ENCODE data around the gene ADCYAP1R1.
A peak's percentile ranks its signal among the peaks of the same experiment; 100 is the strongest.

ADCYAP1R1 gene

DNA sequence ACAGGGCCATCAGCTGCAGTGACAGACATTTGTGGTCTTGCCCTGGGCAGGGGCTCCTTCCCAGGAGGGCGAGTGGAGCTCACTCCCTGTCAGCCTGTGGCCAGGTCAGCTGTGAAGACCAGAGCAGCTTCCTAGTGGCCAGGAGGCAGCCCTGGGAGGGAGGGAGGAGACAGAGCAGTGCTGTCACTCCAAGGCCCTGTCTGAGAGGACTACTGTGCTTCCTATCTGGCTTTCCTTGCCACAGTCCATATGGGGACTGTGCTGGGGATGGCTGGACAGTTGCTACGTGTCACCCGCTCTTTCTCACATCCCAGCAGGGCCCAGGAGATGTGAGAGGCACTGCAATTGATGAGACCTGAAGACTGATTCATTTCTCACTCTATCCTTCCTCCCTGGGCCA is 15.2 kb upstream of the ADCYAP1R1 start:
- no peak for FAIRE-seq
- DNase-seq (ENCODE audit: insufficient read length, low spot score): no peak

DNA sequence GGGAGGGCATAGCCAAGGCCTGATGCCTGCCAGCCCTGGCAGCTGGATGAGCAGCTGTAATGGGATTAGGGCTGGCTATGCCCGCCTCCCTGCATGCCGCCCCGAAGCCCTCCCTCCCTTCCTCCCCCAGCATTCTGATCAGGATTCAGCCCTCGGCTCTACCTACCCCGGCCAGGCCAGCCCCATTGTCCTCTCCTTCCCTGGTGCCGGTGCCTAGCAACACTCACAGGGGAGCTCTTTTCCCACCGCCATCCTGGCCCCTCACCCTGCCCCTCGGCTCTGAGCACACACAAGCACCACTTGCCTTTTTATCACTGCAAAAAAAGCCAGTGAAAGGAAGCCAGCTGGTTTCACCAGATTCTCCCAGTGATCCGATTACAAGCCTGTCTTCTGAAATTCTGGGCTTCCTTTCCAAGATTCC is 9.0 kb upstream of the ADCYAP1R1 start:
- FAIRE-seq (no peak), DNase-seq (ENCODE audit: insufficient read length, low spot score) (no peak)

DNA sequence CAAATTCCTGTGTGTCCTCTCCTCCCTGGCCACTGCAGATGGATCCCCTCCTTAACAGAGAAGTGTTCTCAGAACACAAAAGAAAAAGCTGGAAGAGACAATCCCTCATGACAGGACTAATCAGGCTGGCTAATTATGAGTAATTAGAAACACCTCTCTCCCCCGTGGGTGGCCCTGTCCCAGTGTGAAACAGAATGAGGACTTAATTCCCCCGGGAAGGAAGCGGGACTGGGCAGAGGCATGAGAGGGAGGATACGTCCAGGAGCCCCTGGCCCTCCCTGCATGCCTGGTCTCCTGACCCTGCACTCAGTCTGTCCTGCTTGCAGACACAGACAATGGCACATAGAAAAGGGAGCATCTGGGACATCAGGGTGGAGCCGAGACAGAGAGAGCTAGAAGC is 7.6 kb upstream of the ADCYAP1R1 start:
- no peak for FAIRE-seq
- DNase-seq (ENCODE audit: insufficient read length, low spot score): no peak

DNA sequence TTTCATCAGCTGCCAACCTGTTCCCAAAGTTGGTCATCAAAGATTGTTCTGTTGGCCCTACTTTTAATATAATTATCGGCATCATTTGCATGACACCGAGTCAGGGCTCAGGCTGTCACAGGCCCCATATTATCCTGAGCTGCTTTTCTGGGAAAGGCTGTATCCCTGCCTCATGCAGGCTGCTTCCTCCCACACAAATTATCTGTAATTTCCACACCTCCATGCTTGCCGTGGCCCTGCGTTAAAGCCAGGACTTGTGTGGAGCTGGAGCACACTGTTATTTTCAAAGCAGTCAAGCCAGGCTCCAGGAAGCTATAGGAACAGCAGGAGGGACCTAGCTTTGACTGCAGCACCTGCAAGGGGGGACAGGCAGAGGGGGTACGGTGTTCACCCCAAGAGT is 5.4 kb upstream of the ADCYAP1R1 start:
- DNase-seq (ENCODE audit: insufficient read length, low spot score) (no peak), FAIRE-seq (no peak)

DNA sequence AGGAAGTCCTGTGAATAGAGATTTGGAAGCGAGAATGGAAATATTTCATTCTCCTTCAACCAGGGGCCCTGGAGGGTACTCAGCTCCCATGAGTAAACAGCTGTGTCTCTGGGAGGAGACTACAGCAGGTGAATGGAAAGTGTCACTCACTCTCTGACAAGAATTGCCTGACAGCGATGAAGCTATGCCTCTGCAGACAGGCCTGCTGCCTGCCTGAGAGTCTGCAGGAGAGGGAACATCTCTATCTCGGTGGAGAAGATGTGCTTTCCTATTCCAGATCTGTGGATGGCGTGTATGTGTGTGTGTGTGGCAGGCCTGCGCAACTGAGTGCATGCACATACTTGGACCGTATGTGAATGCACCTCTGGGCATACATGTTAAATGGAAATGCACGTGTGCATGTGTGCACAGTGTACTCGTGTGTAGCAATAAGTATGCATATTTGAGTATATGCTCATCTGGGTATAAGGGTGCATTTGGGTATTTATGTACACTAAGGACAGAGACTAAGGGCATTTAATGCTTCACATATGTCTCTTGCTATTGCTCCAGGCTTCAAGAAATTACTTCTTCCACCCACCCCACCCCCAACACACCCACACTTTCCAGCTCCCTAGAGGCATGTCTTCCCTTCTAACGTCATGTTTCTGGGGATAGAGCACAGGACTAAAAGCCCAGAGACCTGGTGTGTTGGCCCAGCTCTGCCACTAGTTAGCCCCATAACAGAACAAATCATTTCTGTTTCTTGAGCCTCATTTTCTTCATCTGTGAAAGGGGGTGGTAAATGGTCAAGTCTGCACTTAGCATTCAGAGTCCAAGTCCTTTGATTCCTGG is 4.6 kb upstream of the ADCYAP1R1 start:
- FAIRE-seq (peak; percentile 9), DNase-seq (ENCODE audit: insufficient read length, low spot score) (no peak)

DNA sequence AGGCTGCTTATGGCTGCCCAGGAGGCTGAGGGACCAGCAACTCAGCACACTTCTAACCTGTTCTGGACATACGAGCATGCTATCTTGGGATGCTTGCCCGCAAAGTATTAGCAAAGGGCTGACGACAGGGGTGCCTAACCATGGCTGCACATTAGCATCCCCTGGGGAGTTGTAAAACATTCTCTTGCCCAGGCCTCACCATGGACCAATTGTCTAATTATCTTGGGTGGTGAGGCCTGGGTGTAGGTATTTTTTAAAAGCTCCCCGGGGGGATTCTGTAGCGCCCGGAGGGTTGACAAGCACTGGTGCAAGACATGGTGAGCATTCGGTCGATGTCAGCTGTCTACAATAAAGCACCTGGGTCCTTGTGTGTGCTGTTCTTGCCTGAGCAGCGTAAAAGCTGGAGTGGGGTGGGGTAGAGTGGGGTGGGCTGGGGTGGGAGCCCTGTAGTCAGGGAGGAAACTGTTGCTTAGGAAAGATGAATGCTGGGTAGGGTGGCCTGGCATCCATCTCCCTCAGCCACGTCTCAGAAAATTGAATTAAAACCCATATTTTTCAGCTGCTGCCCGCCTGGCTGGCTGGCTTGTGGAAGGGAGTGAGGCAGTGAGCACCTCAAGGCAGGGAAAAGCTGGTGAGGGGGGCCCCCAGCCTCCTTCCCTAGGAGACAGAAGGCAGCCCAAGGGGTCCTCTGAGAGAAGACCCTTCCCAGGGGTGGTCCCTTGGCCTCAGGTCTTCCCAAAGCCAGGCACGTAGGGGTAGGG is 2.9 kb upstream of the ADCYAP1R1 start:
- DNase-seq (ENCODE audit: insufficient read length, low spot score) (no peak), FAIRE-seq (no peak)

DNA sequence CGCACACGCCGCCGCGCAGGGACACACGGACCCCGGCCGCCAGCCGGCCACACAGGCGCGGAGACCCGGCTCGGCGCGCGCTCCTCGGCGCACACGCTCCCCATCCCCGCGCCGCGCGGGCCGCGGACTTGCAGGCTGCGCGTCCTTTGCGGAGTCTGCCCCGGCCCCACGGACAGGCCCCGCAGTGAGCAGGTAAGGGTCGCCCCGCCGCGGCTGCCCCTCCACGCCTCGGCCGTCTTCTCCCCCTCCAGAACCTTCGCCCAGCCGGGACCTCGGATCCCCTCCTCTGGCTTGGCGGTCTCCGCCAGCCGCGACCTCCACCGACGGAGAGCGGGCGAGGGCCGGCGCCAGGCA is 356 bp downstream of the ADCYAP1R1 start:
- FAIRE-seq: no peak

DNA sequence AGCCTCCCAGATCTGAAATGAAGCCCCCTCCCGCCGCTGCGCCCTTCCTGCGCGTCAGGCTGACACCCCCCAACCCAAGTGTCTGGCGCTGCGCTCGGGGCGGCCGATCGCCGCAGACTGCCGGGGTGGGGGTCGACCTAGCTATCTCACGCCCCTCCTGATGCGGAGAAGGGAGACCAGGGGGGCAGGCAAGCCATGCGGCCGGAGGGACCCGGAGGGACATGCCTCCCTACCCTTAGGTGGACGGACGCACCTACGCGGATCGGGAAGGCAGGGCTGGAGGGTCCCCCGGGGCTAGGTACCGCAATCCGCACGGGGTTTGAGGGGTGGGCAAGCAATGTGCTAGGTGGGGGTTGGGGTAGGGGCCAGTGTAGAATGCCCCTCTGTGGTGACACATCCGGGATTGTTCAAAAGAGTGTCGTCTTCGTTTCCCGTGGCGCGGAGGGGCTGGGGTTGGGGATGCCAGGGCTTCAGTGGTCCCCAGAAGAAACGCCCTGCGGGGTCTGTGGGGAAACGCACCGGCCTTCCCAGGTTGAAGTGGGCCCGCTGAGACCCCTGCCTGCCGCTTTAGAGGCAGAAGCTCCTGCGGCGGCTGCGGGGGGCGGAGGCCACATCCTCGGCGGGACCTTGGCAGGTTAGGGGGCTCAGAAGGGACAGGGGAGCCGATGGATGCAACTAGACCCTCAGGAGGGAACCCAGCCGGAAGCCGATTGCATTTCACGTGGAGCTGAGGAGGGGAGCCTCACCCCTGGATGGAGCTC is 913 bp downstream of the ADCYAP1R1 start:
- FAIRE-seq (no peak), DNase-seq (ENCODE audit: insufficient read length, low spot score) (no peak)

More for the DNA sequence above, 356 bp downstream of the ADCYAP1R1 start:
- DNase-seq (ENCODE audit: insufficient read length, low spot score): no peak

DNA sequence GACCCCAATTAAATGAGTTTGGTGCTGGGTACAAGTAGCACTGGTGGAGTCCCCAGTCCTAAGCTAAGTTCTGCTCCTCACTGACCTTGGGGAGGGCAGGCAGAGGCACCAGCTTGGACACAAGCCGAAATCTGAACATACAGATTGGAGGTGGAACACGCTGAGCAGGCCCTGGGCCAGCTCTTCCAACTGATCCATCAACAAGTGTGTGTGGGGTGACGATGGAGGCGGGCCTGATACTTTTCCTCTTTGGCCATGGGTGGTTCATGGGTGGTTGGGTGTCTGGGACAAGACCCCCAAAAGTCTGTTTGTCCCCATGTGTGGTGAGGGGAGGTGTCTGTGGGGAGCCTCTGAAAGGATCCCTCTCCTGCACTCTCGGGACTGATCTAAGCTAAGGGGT is 1.9 kb downstream of the ADCYAP1R1 start:
- no peak for DNase-seq (ENCODE audit: insufficient read length, low spot score)
- no peak for FAIRE-seq

DNA sequence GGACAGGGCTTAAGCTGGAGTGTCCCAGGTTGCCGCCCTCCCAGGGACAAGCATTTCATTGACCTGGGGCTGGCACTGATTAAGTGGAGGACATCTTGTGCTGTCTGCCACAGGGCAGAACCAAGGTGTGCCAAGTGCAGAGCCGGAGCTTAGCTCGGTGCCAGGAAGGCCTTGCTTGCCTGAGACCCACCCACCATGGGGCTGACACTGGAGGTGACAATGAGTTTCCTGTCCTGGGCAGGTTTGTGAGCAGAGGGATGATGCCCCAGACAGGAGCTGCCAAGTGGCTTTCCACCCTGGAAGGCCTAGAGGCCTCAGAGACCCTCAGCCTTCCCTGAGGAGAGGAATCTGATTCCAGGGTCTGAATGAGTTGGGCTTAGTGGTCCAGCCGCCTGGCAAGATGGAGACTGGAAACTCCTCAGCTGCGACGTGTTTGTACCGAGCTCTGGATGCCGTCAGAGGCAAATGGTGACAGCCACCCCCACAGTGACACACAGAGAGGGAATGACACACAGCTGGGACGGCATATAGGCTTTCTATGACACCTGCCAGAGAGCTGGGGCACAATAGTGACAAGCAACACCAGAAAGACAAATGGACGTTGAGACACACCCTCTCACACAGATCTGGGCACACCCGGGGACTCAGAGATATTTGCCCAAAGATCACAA is 2.6 kb downstream of the ADCYAP1R1 start:
- FAIRE-seq: no peak
- DNase-seq (ENCODE audit: insufficient read length, low spot score): no peak

DNA sequence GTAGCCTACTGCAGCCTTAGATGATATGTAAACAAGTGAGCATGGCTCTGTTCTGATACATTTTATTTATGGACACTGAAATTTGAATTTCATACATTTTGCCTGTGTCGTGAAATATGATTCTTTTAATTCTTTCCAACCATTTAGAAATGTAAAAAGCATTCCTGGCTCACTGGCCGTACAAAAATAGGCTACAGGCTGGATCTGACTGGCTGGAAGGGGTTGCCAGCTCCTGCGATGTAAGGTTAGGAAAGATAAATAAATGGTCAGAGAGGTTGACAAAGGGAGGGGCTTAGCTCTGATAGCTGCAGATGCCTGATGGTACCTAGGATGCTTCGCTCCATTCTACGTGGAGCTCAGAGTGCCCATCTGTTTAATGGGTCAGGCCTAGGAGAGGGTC is 3.4 kb downstream of the ADCYAP1R1 start:
- DNase-seq (ENCODE audit: insufficient read length, low spot score): no peak
- FAIRE-seq: no peak

DNA sequence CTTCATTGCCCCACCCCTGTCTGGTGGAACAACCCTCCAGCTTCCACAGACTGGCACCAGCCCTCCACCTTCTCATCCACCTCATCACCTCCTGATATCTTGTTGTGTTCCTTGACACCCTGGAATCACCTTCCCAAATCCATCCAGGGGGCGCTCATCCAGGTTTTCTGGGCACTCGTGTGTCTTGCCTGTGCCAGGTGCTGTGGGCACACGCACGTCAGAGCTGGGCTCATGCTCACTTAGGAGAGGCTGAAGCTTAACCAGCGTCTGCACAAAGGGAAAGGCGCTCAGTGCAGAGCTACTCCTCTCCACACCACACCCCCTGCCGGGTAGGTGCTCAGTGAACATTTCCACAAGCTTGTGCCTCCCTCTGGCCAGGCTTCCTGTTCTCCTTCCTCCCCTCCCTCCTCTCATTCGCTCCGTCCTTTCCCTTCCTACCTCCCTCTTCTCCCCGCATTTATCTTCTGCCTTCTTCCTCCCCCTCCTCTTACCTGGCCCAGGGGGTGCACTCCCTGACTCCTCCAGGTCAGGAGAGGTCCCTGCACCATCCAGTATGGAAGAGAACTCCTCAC is 4.8 kb downstream of the ADCYAP1R1 start:
- FAIRE-seq (no peak), DNase-seq (ENCODE audit: insufficient read length, low spot score) (no peak)

DNA sequence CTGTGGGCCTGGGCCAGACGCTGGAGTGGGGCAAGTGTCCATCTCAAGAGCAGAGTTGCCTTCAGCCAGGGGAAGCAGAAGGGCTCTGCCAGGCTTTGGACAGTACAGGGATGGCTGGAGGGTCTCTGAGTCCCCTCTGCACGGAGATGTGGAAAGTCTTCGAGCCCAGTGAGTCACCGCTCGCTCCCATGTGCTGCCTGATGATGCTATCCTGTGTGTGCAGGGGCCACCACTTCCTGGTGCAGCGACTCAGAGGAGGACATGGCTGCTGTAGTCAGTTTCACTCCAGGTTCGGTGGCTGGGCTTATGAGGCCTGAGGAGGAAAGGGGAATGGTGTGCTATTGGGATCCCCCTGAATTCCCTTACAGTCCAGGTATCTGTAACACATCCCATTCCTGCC is 6.0 kb downstream of the ADCYAP1R1 start:
- FAIRE-seq (no peak), DNase-seq (ENCODE audit: insufficient read length, low spot score) (peak; percentile 42)

DNA sequence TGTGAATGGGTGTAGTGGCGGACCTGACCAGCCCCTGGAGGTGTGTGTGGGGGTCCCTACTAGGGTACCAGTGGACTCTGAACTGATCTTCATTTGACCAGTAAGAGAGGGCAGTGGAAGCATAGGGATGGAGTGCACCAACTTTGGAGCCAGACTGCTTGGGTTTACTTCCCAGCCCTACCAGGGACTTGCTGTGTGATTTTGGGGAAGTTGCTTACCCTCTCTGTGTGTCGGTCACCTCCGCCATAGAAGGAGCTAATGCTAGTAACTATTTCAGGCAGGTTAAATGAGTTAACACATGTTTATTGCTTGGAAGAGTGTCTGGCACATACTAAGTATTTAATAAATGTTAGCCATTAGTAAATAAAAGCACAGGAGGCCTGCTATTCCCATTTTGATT is 6.6 kb downstream of the ADCYAP1R1 start:
- FAIRE-seq: no peak
- no peak for DNase-seq (ENCODE audit: insufficient read length, low spot score)

DNA sequence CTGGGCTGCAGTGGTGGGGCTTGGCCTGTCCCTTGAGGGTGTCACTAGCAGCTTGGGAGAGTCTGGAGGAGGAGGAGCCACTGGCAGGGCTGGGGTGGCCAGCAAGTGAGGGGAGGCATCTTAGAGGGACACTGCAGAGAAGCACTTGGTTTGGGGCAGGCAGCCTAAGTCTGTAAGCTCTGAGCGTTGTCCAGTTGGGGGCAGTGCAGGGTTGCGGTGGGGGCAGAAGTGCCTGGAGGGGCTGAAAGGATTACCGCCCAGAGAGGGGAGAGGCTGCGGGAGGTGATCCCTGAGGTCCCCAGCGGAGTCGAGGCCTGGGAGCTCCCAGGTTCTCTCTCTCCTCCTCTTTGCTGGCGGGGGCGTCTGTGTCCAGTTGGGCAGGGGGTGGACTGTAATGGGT is 7.4 kb downstream of the ADCYAP1R1 start:
- no peak for DNase-seq (ENCODE audit: insufficient read length, low spot score)
- FAIRE-seq: no peak

DNA sequence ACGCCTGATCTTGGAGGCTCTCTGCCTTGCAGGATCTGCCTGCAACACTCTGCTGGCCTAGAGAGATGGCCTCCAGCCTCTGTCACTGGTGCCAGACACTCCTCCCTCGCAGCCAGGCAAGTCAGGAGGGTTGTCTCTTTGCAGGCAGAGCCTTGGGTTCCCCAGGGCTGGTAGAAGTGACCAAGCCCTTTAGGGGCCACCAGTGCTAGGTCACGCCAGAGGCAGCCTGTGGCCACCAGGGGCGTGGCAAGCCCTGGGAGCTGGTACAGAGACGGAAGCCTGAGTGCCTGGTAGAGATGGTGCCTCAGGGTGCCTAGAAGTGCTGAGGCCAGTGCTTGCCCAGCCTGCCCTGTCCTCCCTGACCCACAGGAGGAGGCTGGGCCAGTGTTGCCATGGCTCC is 9.1 kb downstream of the ADCYAP1R1 start:
- FAIRE-seq: no peak
- no peak for DNase-seq (ENCODE audit: insufficient read length, low spot score)

DNA sequence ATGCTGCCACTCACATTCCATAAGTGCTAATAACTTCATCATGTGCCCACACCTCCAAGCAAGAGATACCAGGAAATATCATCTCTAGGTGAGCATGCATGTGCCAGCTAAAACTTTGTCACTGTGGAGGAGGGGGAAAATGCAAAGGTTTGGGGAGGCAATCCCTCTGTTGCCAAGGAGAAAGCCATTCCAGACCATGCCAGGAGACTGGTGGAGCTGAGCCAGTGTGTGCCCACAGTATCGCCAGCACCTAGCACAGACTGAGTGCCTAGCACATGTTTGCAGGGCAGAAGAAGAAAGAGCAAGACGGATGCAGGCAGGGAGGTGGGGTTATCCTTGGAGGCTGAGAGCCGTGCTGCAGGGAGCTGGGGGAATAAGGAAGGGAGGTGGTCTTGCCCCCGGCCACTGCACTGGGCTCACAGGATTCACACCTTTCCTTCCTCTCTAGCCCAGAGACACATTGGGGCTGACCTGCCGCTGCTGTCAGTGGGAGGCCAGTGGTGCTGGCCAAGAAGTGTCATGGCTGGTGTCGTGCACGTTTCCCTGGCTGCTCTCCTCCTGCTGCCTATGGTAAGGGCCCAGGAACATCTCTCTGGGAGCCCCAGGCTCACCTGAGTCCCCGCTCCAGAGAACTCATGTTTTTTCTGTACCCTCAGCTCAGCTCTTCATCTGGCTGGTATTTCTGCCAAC is 10.8 kb downstream of the ADCYAP1R1 start:
- no peak for DNase-seq (ENCODE audit: insufficient read length, low spot score)
- no peak for FAIRE-seq

DNA sequence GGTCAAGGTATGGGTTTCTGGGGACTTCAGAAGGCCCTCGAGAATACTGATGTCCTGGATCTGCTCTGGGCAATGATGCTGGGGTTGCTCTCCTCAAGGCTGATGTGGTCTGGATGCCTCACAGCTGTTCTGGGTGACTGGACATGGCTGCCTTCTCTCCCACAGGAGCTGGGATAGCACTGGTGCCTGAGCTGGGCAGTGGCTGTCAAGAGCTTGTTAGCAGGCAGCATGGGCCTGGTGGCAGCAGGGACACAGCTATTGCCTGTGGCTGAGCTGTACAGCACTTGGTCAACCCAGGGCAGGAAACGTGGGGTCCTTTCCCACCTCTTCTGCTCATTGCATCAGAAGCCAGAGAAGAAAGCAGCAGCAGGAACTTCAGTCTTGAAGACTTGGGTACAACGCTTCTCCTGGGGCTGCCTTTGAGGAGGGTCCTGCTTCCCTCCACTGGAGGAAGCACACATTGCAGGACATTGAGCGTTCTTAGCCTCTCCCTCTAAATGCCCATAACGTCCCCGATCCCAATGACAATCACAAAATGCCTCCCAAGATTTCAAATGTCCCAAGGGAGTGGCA is 13.0 kb downstream of the ADCYAP1R1 start:
- no peak for DNase-seq (ENCODE audit: insufficient read length, low spot score)

DNA sequence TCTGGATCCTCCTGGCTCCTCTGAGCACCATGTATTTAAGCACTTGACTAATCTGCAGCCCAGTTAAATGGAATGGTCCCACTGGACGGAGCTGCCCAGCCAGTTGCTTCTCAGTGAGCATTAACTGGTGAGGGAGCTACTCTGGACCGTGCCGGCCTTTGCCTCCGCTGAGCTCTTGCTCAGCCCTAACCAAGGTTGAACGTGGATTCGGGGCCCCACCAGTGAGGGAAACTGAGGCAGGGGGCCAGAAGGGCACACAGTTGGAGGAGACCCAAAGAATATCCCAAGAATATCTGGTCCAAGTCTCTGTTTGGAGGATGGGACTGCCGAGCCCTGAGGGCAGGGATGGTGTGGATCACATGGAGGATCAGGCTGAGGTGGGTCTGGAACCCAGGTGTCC is 13.7 kb downstream of the ADCYAP1R1 start:
- DNase-seq (ENCODE audit: insufficient read length, low spot score) (no peak), FAIRE-seq (no peak)

More for the DNA sequence above, 13.0 kb downstream of the ADCYAP1R1 start:
- no peak for FAIRE-seq

Data from HTR-8/SVneo (cell line).